CD4-positive, alpha-beta T cell treated with Interferon gamma for 1 hour (primary cell): ENCODE results near the gene KDM6A.
"Not testable (repeated sequence)": the region's sequence is repeated elsewhere in the genome, so short reads cannot be mapped to it uniquely, and the experiment has no call there.

ENCODE experiments used
- DNase-seq: peaks from one replicate; pipeline ENCODE4 v3.0.0-alpha.2; 2020

KDM6A gene

GRCh38 chrX:45133465-45133864 is 260.5 kb downstream of the KDM6A start:
- DNase-seq: no peak

GRCh38 chrX:45134315-45134731 is 261.3 kb downstream of the KDM6A start:
- no peak for DNase-seq

- no peak for DNase-seq
Observed at GRCh38 chrX:45134775-45135174, 261.8 kb downstream of the KDM6A start.

GRCh38 chrX:45135391-45136075 is 262.5 kb downstream of the KDM6A start:
- DNase-seq: not testable (repeated sequence)

GRCh38 chrX:45137531-45137930 is 264.5 kb downstream of the KDM6A start:
- no peak for DNase-seq

- DNase-seq: no peak
Observed at GRCh38 chrX:45138525-45138924, 265.5 kb downstream of the KDM6A start.

- DNase-seq: no peak
Observed at GRCh38 chrX:45140812-45141211, 267.8 kb downstream of the KDM6A start.

GRCh38 chrX:45142185-45142584 is 269.2 kb downstream of the KDM6A start:
- no peak for DNase-seq

GRCh38 chrX:45143455-45143854 is 270.5 kb downstream of the KDM6A start:
- no peak for DNase-seq

- no peak for DNase-seq
Observed at GRCh38 chrX:45145492-45146215, 272.7 kb downstream of the KDM6A start.

- no peak for DNase-seq
Observed at GRCh38 chrX:45150821-45151220, 277.8 kb downstream of the KDM6A start.

GRCh38 chrX:45154033-45154360 is 281.0 kb downstream of the KDM6A start:
- DNase-seq: no peak

GRCh38 chrX:45154462-45154861 is 281.5 kb downstream of the KDM6A start:
- no peak for DNase-seq

GRCh38 chrX:45157647-45158046 is 284.7 kb downstream of the KDM6A start:
- no peak for DNase-seq
